HEK293T (cell line): ENCODE measurements around the gene CEACAM4.

Source experiments
- ARNT ChIP-seq: fragments of 450-650 bp; IDR thresholded peaks from 2 replicates; pipeline ENCODE4 v1.6.1; 2017; ENCODE audit warnings: mild to moderate bottlenecking
- BHLHE40 ChIP-seq: fragments of 450-650 bp; IDR thresholded peaks from 2 replicates; pipeline ENCODE4 v1.6.1; 2016; ENCODE audit warnings: mild to moderate bottlenecking, moderate library complexity, borderline replicate concordance
- CTBP1 ChIP-seq: fragments of 450-650 bp; IDR thresholded peaks from 2 replicates; pipeline ENCODE4 v1.6.1; 2016; ENCODE audit warnings: borderline replicate concordance
- FOXA1 ChIP-seq: fragments of 450-650 bp; IDR thresholded peaks from 2 replicates; pipeline ENCODE4 v1.6.1; 2016; ENCODE audit warnings: mild to moderate bottlenecking
- FOXM1 ChIP-seq: fragments of 450-650 bp; IDR thresholded peaks from 2 replicates; pipeline ENCODE4 v1.6.1; 2017; ENCODE audit warnings: mild to moderate bottlenecking, borderline replicate concordance
- HDGF ChIP-seq: fragments of 450-650 bp; IDR thresholded peaks from 2 replicates; pipeline ENCODE4 v1.6.1; 2017; ENCODE audit warnings: antibody characterized with exemption, borderline replicate concordance
- LEF1 ChIP-seq: fragments of 450-650 bp; IDR thresholded peaks from 2 replicates; pipeline ENCODE4 v1.6.1; 2017; ENCODE audit warnings: mild to moderate bottlenecking, borderline replicate concordance
- NFRKB ChIP-seq: fragments of 450-650 bp; IDR thresholded peaks from 2 replicates; pipeline ENCODE4 v1.6.1; 2016; ENCODE audit warnings: mild to moderate bottlenecking, moderate library complexity
- SP1 ChIP-seq: fragments of 450-650 bp; IDR thresholded peaks from 2 replicates; pipeline ENCODE4 v1.6.1; 2017
- SUZ12 ChIP-seq: fragments of 450-650 bp; IDR thresholded peaks from 2 replicates; pipeline ENCODE4 v1.6.1; 2016; ENCODE audit warnings: mild to moderate bottlenecking
- ZNF384 ChIP-seq: fragments of 450-650 bp; IDR thresholded peaks from 2 replicates; pipeline ENCODE4 v1.6.1; 2016
- TF ChIP-seq, protein P1 (sequence below): fragments of 450-650 bp; IDR thresholded peaks from 2 replicates; pipeline ENCODE4 v1.6.1; 2016

DNA sequence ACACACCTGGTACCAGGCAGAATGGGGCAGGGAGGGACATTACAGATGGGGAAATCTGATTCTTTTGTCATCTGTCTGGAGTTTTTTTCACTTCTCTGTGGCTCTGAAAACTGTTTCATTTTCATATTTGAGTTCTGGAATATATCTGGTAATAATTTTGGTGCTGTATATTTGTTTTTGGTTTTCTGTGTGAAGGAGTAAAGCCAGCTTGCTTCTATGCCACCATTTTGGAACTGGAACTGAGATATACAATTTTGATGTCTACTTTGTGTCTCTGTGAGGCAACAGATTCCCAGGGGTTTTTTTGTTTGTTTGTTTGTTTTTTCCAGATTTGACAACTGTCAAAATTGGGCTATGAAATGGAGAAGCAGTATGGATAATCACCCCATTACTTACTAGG is 16.1 kb downstream of the CEACAM4 start:
- no peak for TF ChIP-seq SUZ12
- TF ChIP-seq BHLHE40: no peak
- no peak for TF ChIP-seq HDGF
- no peak for TF ChIP-seq FOXA1
- TF ChIP-seq FOXM1: no peak
- TF ChIP-seq CTBP1: no peak
- no peak for TF ChIP-seq NFRKB
- TF ChIP-seq SP1: no peak
- TF ChIP-seq ZNF384: no peak
- TF ChIP-seq LEF1: no peak
- no peak for TF ChIP-seq ARNT
- TF ChIP-seq, protein P1, sequence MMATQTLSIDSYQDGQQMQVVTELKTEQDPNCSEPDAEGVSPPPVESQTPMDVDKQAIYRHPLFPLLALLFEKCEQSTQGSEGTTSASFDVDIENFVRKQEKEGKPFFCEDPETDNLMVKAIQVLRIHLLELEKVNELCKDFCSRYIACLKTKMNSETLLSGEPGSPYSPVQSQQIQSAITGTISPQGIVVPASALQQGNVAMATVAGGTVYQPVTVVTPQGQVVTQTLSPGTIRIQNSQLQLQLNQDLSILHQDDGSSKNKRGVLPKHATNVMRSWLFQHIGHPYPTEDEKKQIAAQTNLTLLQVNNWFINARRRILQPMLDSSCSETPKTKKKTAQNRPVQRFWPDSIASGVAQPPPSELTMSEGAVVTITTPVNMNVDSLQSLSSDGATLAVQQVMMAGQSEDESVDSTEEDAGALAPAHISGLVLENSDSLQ: no peak
